Limb (tissue), 2 donors: Measurements from ENCODE around the gene MPZL1.

Experiments
- DNase-seq, 2 donors: peaks; one replicate each; pipeline ENCODE4 v3.0.0-alpha.2; 2016; ENCODE audit errors: extremely low spot score in 2 of 2

The MPZL1 gene

DNA sequence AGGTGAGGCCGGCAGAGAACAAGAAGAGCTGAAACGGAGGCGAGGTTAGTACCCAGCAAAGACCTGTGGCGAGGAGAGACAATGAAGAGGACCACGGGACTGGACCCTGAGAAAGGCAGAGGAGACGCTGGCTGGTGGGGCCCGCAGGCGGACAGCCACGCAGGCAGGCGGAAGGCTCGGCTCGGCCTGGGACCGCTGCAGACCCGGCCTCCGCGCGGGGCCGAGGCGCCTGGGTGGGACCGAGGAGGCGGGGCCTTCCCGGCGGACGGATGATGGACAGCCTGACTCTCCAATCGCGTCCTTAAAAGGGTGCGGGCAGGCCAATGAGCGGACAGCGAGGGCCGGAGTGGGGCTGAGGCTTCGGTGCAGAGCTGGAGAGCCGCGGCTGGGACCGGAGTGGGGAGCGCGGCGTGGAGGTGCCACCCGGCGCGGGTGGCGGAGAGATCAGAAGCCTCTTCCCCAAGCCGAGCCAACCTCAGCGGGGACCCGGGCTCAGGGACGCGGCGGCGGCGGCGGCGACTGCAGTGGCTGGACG lies at the start of gene MPZL1:
MPZL1 (plus strand) TSS at position 366 of the 535 bp plus-strand sequence. CDS start 170 bp downstream, outside the sequence.
- peak; percentile 94 to 98 for DNase-seq

DNA sequence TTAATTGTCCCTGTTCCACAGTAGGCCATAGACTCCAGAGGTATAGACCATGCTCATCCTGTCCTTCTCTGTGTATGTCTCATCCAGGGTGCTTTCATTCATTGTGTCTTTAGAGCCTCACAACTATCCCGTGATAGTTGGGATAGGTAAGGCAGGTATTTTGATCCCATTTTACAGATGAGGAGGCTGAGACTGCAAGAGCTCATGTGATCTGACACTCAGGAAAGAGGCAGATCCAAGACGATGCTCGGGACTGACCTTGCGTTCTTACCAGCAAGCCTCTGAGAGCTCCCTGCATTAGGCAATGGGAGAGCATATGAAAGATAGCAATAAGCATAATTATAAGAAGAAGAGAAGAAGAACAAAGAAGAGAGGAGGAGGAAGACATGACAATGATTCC lies 49.0 kb upstream of the MPZL1 start:
- no peak for DNase-seq

DNA sequence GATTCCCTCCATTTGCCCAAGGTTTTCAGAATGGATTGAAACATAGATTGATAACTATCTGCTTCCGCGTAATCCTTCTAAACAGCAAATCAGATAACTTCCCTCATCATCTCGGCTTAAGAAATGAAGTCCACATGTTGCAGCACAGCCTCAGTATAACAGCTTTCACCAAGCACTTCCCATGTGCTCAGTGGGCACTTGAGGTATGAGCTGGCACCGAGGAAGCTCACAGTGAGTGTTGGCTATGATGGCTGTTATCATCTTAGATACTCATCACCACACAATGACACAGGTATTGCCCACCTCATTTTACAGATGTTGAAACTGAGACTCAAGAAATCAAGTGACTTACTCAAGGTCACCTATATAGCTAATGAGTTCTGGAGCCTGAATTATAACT lies 48.5 kb upstream of the MPZL1 start:
- no peak for DNase-seq

DNA sequence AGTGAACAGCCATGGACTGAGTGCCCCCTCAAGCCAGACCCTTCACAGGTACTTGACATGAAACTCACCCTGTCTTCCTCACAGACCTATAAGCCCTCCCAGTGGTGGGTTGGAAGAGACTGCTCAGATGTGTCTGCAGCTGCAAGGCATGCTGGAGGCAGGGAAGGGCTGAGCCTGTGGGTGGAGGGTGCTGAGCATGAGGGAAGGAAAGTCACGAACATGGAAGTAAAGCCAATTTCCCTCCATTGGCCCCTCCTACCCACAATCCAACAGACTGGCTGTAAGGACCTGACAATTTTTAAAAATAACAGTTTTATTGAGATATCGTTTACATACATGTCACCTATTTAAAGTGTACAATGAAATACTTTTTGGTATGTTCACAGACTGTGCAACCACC lies 47.6 kb upstream of the MPZL1 start:
- no peak for DNase-seq

DNA sequence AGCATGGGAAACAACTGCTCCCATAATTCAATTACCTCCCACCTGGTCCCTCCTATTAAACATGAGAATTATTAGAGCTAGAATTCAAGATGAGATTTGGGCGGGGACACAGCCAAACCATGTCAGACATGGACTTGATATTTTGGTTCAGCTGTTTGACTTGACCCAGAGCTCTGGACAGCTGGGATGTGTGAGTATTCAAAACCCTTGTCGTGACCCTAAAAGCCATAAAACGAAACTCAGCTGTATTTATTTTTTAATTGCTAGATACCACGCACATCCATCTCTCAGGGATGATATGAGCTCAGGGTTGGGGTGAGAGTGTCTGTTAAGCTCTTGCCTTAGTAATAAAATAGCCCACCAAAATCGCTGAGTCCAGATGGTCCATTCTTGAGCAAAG lies 46.3 kb upstream of the MPZL1 start:
- no peak for DNase-seq

DNA sequence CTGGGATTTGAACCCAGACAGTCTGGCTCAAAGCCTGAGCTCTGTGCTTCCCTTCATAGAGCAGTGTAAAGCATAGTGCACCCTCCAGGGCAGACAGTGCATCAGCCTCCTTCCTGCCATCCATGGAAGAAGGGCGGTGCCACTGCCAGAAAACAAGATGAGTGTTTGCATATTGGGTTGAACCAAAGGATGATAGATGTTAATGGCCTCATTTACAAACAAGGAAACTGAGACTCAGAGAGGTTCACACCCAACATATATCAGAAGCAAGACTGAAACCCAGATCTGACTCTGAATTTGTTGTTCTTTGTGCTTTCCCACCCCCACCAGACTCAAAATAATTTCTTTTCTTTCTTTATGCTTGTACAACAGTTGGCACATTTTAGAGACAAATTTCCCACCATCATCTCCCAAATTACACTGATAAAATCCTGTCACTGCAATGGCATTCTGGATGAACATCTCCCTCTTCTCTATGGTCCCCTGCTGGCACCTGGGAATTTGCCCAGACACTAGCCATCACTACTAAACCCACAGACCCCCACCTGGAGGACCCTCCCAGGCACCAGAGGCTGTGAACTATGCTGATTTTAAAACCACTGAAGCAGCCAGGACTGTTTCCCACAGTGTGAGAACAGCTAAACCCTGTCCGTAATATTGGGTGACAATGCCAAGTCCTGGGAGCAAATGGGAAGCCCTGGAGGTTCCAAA lies 45.4 kb upstream of the MPZL1 start:
- no peak for DNase-seq

DNA sequence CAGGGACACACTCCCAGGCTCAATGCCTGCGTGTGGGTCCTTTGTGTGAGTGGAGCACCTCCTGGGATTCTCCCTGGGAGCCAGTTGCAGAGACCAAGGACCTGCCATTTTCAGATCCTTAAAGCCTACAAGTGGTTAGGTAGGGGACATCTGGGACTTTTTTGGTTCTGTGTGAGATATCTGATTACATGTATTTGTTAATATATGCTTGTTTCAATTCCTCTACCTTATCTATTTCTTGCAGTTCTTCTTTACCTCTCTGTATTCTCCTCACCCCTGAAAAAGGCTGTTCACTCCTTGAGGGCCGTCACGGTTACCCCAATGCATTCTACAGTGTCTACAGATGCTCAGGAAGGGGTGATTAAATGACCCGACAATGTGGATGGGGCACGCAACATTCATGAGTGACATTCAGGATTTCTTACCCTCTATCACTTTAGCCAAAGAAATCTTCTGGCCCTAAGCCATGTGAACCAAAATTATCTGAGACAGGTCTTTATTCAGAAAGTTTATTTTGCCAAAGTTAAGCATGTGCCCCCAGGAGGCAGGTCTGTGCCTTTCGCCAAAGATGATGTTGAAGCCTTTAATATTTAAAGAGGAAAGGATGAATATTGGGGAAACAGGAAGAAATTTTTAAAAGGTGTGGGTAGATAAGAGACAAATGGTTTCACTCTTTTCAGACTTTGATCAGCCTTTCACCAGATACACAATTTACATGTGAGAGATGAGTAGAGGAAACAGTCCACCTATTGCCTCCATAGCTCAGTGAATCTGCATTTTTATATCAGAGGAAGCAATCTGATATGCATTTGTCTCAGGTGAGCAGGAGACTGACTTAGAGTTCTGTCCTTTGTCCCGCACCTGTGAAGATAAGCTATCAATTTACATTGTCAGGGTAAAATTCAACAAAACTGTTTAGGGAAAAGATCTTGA lies 44.6 kb upstream of the MPZL1 start:
- DNase-seq: no peak

DNA sequence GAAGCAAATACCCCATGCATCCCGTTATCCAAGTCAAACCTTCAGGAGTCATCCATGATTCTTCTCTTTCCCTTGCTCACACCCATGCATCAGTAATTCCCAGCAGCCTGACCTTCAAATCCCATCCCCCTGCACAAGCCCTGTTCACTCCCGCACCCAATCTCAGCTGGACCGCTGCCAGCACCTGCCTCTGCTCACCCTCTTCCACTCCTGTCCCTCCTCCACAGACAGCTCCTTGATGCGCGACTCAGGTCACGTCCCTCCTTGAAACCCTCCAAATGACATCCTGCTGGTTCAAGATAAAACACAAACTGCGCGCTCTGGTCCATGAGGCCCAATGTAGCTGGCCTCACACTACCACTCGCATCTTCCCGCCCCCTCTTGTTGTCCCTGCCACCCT lies 43.4 kb upstream of the MPZL1 start:
- DNase-seq: no peak

DNA sequence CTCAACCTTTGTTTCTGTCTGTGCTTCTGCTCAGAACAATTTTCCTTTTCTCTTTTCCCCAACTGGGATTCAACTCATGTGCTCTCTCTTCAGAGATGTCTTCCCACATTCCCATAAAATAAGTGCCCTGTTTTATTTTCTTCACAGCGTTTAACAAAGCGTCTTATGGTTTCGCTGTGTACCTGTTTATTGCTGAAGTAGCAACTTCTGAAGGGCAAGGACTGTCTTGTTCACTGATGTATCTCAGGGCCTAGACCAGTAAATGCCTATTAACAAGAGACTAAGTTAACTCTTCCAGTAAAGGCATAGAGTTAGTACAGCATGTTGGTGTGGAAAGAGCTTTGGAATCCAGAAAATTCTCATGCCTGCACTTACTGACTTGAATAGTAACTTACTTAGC lies 42.9 kb upstream of the MPZL1 start:
- no peak for DNase-seq

DNA sequence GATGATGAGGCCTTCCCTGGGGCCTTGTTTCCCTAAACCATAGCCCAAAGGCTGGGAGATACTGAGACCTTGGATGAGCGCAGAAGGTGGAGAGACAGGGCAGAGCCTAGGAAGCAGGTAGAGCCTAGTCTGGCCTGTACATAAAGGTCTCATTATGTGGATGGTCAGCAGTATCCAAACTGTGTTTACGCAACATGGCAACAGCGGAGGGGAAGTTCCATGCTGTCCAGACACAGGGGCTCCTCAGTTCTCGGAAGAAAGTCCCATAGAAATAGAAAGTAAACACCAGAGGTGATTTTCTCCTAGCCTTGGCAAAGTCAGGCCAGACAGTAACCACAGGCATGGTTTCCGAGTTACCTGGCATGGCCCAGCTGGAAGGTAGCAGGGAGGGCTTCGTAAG lies 42.1 kb upstream of the MPZL1 start:
- DNase-seq: no peak

DNA sequence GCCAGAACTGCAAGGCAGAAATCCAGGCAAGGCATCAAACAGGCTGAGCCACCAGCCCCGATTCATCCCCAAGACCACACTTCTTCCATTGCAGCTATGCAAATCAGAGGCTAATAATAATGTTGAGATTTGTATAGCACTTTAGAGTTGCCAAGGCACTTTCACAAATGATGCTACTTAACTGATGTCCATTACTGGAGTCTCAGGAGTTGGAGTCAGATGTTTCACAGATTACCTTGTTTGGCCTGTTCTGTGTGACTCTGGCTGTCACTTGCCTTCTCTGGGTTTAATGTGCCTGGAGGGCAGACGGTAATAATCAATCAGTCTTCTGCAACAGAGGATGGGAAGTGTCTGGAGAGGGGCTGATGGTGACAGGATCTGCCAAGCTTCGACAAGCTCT lies 40.8 kb upstream of the MPZL1 start:
- DNase-seq: no peak

DNA sequence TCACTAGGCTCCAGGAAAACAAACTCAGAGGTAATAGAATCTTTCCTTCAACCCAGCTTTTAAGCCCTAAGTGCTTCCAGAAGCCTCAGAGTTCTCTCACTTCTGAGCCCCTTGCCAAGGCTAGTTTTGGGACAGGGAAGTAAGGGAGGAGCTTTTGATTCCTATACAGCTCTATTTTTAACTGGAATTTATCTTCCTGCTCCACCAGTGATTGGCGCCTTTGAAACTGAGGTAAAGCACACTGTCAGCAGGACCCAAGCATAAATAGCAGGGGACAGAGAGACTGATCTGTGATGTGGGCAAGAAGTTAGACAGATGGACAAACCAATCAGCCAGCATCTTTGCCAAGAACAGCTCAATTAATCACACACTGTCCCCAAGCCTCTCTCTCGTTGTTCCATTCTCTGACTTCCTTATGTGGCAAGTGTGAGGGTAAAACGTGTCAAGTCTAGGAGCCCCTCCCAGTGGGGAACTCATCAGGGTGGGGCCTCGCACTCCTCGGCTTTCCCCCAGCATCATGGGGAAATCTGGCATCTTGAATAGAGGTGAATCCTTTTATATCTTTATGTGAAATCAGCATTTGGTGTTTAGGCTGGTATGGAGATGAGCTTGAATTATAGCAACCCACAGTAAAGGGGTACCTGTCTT lies 40.2 kb upstream of the MPZL1 start:
- DNase-seq: peak in 1 of 2 donors; percentile 37

DNA sequence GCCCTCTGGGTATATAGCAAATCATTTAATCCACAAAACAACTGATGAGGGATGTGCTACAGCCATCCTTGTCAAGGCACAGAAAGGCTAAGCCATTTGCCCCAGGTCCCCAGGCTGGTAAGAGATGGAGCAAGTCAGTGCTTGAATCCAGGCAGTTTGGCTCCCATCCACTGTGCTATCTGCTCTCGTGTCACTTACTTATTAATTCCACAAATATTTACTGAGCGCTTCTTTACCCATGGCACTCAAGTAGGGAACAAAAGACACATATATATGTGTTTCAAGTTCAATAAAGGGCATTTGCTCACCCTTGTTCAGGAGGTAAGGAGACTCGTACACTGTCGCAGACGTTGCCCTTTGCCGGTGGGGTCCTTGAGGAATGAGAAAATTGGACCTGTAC lies 38.6 kb upstream of the MPZL1 start:
- DNase-seq: no peak

DNA sequence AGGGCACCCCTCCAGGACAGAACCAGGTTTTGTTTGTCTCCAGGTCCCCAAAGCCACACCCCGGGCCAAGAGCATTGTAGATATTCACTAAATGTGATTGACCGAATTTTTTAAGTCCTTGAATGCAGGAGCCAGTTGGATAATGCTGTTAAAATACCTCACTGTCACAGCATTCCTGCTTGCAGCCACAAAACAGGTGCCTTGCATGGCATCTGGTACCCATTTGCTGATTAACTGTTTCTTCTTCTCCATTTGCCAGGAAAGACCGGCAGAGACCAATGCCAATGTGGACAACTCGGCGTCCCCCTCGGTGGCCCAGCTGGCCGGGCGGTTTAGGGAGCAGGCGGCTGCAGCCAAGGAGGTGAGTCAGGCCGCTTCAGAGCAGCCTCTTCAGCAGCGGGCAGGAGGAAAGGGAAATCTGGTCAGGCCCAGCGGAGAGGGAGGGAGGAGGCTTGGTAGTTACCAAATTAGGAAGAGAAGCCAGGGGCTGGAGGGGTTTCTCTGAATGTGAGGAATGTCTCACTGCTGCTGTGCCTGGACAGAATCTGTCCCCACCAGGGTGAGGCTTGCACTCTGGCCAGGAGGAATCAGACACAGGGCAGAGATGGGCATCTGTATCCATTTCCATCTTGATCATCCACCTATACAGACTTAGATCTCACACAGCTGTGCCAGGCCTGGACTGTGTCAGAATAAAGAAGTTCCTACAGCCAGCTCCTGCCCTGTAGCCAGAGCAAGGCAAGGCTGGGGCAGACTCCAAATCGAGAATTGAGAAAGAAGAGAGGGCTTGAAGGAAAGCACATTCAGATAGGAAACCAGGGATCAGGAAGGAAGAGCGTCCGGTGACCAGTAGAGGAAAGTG lies 37.9 kb upstream of the MPZL1 start:
- DNase-seq: no peak

DNA sequence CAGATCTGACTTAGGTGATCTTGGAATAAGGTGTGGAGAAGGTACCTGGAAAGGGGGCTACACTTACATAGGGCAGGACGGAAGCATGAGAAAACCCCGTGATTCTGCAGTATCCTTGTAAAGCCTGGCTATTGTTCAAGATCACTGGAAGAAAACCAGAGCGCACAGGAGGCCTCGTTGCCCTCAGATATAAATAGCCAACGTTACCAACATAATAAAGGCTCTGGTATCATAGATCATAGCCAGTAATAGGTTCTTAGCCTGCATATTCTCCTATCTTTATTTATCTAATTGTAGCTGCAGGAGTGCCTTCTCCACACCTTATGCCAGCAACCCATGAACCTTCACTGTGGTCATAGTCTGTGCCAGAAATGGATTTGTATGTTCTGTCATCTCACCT lies 35.9 kb upstream of the MPZL1 start:
- no peak for DNase-seq

DNA sequence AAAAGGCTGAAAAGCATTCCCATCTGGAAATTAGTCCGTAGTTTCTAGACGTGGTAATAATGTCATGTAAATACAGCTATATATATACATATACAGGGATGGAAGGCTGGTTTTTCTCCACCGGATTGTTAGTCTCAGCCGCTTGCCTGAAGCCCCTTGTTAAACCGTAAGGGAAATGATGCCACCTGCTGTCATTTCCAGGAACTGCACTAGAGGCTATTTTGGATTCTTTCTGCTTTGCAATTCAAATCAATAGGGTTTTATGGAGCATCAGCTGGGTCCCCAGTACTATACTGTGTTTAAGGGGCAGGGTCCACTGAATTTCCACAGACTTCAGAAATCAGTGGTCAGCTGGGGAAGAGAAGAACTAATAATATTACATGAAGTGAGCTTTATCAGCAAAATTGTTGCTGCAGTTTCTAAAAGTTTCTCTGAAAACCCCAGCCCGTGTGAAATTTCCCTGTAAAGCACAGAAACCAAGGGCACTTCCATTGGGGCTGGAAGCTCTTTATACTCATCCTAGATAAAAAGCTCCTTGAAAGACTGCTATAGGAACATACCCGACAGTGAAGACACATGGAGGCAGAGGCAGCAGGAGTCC lies 33.8 kb upstream of the MPZL1 start:
- peak; percentile 69 to 85 for DNase-seq

DNA sequence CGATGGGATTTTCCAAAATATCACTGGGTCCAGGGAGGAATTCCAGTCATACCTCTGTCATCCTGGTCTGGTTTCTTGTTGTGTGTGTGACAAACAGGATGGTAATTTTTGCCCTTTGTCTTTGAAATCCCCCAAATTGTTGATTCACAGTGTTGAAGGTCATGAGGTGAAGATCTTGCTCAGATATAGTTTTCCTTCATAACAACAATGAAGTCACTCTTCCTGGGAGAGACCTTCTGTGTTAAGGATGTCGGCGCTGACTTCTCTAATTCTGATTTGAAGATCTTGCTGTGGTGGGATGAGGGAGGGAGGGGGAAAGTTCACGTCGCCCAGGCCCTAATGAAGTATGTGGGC lies 32.2 kb upstream of the MPZL1 start:
- DNase-seq: no peak

DNA sequence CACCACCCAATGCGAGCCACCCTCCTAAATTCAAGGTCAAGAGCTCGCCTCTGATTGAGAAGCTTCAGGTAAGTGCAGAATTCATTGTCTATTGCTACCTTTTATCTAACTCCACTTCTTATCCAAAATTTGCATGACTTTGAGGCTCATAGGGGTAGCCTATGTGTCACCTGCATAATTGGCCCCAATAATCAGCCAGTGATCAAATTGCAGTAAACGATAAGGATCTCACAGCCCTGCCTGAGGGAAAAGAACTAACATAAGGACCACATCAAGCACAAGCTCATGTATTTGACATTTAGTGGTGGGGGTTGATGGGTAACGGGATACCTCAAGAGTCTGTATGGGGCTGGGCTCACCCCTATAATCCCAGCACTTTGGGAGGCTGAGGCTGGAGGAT lies 31.7 kb upstream of the MPZL1 start:
- DNase-seq: no peak

DNA sequence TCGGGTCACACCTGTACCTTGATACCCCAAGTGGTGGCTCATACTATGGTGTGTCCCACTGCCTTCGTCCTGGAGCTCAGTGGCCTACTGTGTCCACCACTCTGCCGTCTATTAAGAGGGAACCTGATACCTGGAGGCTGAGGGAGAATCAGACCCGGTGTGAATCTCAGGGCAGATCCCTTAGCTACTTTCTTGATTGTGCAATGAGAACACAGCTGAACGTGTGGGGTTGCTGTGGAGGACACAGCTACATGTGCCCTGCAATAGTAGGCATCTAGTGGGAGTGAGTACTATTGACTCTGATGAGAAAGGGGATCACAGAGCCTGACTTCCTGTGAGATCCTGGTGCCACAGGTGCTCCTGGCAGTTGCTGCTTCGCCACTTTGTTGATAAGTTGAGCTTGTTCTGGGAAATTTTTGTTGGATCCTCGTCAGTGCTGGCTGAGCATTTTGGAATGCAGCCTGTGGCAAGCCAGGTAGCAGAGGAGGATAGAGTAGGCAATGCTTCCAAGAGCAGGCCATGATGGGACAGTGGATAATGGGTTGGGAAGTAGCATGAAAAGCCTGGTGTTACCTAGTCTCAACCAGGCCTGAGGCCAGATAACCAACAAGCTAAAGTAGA lies 28.2 kb upstream of the MPZL1 start:
- no peak for DNase-seq

DNA sequence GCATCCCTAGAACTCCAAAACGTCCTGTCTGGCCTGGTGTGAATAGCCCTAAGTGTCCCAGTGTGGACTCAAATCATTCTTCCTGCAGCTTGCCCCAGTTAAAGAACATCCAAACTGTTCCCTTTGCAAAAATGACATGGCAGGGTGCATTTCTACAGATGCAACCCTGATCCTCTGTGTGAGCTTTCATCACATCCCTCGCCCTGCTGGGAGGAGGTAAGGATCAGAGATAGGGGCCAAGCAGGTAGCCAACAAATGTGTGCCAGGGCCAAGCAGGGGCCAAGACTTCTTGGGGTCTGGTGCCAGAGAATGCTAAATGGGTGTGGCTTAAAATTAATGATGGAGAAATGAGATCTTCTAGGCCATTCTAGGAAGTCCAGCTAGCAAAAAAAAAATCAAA lies 27.1 kb upstream of the MPZL1 start:
- no peak for DNase-seq
